HEK293T (cell line): Measurements from ENCODE around the gene ANKRD18A.

ENCODE experiments used
- BHLHE40 ChIP-seq: fragments of 450-650 bp; IDR thresholded peaks from 2 replicates; pipeline ENCODE4 v1.6.1; 2016; ENCODE audit warnings: mild to moderate bottlenecking, moderate library complexity, borderline replicate concordance
- CTBP1 ChIP-seq: fragments of 450-650 bp; IDR thresholded peaks from 2 replicates; pipeline ENCODE4 v1.6.1; 2016; ENCODE audit warnings: borderline replicate concordance
- FOXM1 ChIP-seq: fragments of 450-650 bp; IDR thresholded peaks from 2 replicates; pipeline ENCODE4 v1.6.1; 2017; ENCODE audit warnings: mild to moderate bottlenecking, borderline replicate concordance
- HDGF ChIP-seq: fragments of 450-650 bp; IDR thresholded peaks from 2 replicates; pipeline ENCODE4 v1.6.1; 2017; ENCODE audit warnings: antibody characterized with exemption, borderline replicate concordance
- LEF1 ChIP-seq: fragments of 450-650 bp; IDR thresholded peaks from 2 replicates; pipeline ENCODE4 v1.6.1; 2017; ENCODE audit warnings: mild to moderate bottlenecking, borderline replicate concordance
- NFRKB ChIP-seq: fragments of 450-650 bp; IDR thresholded peaks from 2 replicates; pipeline ENCODE4 v1.6.1; 2016; ENCODE audit warnings: mild to moderate bottlenecking, moderate library complexity
- TARDBP ChIP-seq: fragments of 450-650 bp; IDR thresholded peaks from 2 replicates; pipeline ENCODE4 v1.6.1; 2016
- ZNF384 ChIP-seq: fragments of 450-650 bp; IDR thresholded peaks from 2 replicates; pipeline ENCODE4 v1.6.1; 2016
- TF ChIP-seq, protein P1 (sequence below): fragments of 450-650 bp; IDR thresholded peaks from 2 replicates; pipeline ENCODE4 v1.6.1; 2016

- TF ChIP-seq BHLHE40 (no peak), NFRKB (no peak), FOXM1 (no peak), TARDBP (no peak), HDGF (no peak), CTBP1 (no peak), LEF1 (no peak), ZNF384 (no peak)
- TF ChIP-seq, protein P1, sequence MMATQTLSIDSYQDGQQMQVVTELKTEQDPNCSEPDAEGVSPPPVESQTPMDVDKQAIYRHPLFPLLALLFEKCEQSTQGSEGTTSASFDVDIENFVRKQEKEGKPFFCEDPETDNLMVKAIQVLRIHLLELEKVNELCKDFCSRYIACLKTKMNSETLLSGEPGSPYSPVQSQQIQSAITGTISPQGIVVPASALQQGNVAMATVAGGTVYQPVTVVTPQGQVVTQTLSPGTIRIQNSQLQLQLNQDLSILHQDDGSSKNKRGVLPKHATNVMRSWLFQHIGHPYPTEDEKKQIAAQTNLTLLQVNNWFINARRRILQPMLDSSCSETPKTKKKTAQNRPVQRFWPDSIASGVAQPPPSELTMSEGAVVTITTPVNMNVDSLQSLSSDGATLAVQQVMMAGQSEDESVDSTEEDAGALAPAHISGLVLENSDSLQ, result no peak
Observed at GRCh38 chr9:38619556-38620447, 594 bp downstream of the ANKRD18A start.
